ENCODE results near the gene NRGN. TPM values are rescaled to one million over a fixed set of nuclear protein-coding genes. Genes with fewer than 3 reads are reported as not detected.

Gene NRGN
- total and polyA plus RNA-seq, 8 donors: 0.37 to 5.5 (median 2.0) TPM; not detected in 4

- peak overlapping the region in 4 of 5 donors; percentile 16 to 98 (median 70) for H3K27ac ChIP-seq
- H3K9me3 ChIP-seq: no peaks in the 10 kb centered on the region
- no peak for TF ChIP-seq EP300 (IDR thresholded peaks at IDR 0.05)
- no peak for TF ChIP-seq POLR2A (IDR thresholded peaks at IDR 0.05)
- TF ChIP-seq CTCF (IDR thresholded peaks at IDR 0.05): no peak
- no peak for TF ChIP-seq POLR2AphosphoS5 (IDR thresholded peaks at IDR 0.05)
- peaks cover 15 to 54% (median 52%) of the 10 kb centered on the region in 4 donors for H3K4me1 ChIP-seq
- 72 to 86% (median 74%) methylated on average over 4 of the region's 4 CpGs for WGBS, 5 donors
- H3K36me3 ChIP-seq: no peaks in the 10 kb centered on the region
- no peak overlapping the region for H3K4me3 ChIP-seq
- H3K27me3 ChIP-seq: peaks cover 0 to 78% (median 10%) of the 10 kb centered on the region in 3 donors
- intact Hi-C loops (cut with DNase I; ENCODE audit: low total_unique reads): no loop called here
- DNase-seq: no peak
Measured at GRCh38 chr11:124754309-124754708, 14.6 kb downstream of the NRGN start.

- TF ChIP-seq CTCF (IDR thresholded peaks at IDR 0.05) (no peak), EP300 (IDR thresholded peaks at IDR 0.05) (no peak), POLR2AphosphoS5 (IDR thresholded peaks at IDR 0.05) (no peak), POLR2A (IDR thresholded peaks at IDR 0.05) (no peak)
- intact Hi-C loops (cut with DNase I; ENCODE audit: low total_unique reads): no loop called here
- Histone ChIP-seq H3K4me3 (no peak overlapping the region), H3K27me3 (peaks cover 0 to 80% (median 14%) of the 10 kb centered on the region in 3 donors), H3K4me1 (peaks cover 19 to 54% (median 52%) of the 10 kb centered on the region in 4 donors), H3K27ac (no peak overlapping the region), H3K9me3 (no peaks in the 10 kb centered on the region), H3K36me3 (no peaks in the 10 kb centered on the region)
- no peak for DNase-seq
- 73 to 87% (median 83%) methylated on average over 6 of the region's 6 CpGs for WGBS, 5 donors
Measured at GRCh38 chr11:124754710-124755109, 15.0 kb downstream of the NRGN start.

GRCh38 chr11:124756033-124756752 is 16.5 kb downstream of the NRGN start:
- TF ChIP-seq POLR2A (IDR thresholded peaks at IDR 0.05): no peak
- TF ChIP-seq CTCF (IDR thresholded peaks at IDR 0.05): no peak
- no peak for TF ChIP-seq POLR2AphosphoS5 (IDR thresholded peaks at IDR 0.05)
- TF ChIP-seq EP300 (IDR thresholded peaks at IDR 0.05): no peak
- Histone ChIP-seq H3K27ac (no peak overlapping the region), H3K36me3 (no peaks in the 10 kb centered on the region), H3K27me3 (peaks cover 2 to 82% (median 29%) of the 10 kb centered on the region in 3 donors), H3K4me3 (no peak overlapping the region), H3K4me1 (peaks cover 23 to 59% (median 53%) of the 10 kb centered on the region in 4 donors), H3K9me3 (no peaks in the 10 kb centered on the region)
- WGBS, 5 donors: 62 to 77% (median 71%) methylated on average over 9 of the region's 9 CpGs
- no peak for DNase-seq
- intact Hi-C loops (cut with DNase I; ENCODE audit: low total_unique reads): no loop called here

DNA sequence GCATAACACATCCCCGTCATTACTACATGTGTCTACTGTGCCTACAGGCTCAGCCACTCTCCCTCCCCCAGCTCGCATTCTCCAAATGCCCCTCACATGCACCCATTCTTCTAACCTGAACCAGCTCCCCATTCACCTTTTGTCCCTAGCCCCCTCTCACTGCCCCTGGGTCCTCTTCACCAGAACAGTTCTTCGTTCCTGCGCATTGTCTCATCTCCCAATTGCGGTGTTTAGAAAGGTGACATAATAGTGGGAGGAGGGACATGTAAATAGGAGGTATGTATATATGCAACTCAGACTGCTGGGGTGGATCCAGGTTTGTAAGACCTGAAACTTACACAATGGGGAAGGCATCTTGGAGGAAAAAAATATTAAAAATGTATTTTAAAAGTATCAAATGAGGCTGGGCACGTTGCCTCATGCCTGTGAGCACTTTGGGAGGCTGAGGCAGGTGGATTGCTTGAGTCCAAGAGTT is 17.0 kb downstream of the NRGN start:
- no peaks in the 10 kb centered on the region for H3K9me3 ChIP-seq
- H3K27ac ChIP-seq: no peak overlapping the region
- intact Hi-C loops (cut with DNase I; ENCODE audit: low total_unique reads): no loop called here
- 65 to 84% (median 77%) methylated on average over 6 of the region's 6 CpGs for WGBS, 5 donors
- H3K4me1 ChIP-seq: peaks cover 24 to 62% (median 55%) of the 10 kb centered on the region in 4 donors
- no peak overlapping the region for H3K4me3 ChIP-seq
- no peaks in the 10 kb centered on the region for H3K36me3 ChIP-seq
- TF ChIP-seq EP300 (IDR thresholded peaks at IDR 0.05) (no peak), POLR2AphosphoS5 (IDR thresholded peaks at IDR 0.05) (no peak), POLR2A (IDR thresholded peaks at IDR 0.05) (no peak), CTCF (IDR thresholded peaks at IDR 0.05) (no peak)
- no peak for DNase-seq
- H3K27me3 ChIP-seq: peaks cover 4 to 82% (median 30%) of the 10 kb centered on the region in 3 donors

Data from stomach (tissue), 9 donors.